ENCODE measurements around the gene SHB.
"Not testable (repeated sequence)": the region's sequence is repeated elsewhere in the genome, so short reads cannot be mapped to it uniquely, and the experiment has no call there.

The SHB gene

DNA sequence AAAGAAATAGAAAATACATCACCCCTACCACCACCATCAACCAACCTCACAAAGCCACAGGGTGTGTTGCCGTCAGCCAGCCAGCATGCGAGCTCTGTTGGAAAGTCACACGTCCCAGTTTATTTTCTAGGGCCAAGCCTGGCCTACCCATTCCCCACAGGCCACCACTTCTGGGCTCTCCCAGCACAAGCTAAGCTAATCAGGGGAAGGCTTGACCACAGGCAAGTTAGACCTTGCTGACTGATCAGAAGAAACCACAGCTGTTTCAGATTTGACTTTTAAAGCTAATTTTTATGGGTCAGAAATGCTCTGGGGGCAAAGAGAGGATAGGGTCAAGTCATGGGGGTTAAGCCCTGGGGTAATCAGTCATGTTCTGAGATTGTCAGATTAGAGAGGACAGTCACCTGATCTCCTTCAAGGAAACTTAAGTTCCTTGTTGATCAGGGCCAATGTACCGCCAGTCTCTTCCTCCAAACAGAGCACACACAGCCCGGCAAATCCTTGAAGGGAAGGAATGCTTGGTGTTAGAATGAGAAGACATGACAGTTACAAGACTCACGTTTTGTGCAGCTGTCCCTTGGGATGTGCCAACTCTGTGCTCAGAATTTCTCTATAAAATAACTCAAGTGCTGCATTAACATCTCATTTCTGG, 7.6 kb downstream of the SHB start:
- DNase-seq, result no peak

DNA sequence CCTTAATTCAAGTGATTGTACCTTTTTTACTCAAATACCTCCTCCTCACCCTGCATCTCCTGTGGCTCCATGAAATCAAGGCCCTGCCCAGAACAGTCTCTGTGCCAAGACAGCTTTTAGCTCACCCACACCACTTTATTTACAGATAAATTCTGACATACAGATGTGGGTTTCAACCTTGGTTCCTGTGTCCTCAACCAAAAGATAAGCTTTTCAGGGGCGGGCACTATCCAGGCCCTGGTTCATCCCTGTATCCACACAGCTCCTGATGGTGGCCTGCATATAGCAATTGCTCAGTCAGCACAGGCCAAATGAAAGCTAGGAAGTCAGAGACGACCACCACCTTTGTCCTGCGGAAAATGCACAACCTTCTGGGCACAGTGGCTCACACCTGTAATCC, 8.3 kb downstream of the SHB start:
- DNase-seq, result no peak

DNA sequence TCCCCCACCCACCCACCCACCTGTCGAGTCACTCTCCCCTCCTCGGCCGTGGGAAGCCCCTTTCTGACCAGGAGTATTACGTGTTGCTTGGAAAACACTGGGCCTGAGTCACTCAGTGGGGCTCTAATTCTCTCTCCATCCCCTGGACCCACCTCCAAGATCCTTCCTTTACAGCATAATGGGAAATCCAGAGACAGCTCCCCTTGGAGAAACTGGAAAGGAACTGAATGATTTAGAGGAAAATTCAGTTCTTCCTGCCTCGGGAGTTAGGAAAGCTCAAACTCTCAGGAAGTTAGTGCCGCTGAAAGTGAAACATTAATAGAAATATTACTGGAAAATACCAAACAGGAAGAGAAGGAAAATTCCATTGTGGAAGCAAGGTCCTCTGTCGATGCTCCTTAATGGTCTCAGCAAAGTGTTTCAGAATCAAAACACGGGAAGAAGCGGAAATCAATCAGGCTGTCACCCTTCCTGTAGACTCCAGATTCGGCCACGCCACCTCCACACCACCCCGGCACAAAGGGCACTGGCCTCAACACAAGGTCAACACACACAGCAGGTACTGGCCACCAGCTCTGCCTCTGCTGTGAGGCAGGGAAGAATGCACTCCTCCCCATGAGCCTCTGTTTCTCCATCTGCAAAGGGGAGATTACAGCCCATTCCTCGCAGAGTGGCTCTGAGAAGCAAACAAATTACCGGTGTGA, 9.6 kb downstream of the SHB start:
- no peak for DNase-seq

DNA sequence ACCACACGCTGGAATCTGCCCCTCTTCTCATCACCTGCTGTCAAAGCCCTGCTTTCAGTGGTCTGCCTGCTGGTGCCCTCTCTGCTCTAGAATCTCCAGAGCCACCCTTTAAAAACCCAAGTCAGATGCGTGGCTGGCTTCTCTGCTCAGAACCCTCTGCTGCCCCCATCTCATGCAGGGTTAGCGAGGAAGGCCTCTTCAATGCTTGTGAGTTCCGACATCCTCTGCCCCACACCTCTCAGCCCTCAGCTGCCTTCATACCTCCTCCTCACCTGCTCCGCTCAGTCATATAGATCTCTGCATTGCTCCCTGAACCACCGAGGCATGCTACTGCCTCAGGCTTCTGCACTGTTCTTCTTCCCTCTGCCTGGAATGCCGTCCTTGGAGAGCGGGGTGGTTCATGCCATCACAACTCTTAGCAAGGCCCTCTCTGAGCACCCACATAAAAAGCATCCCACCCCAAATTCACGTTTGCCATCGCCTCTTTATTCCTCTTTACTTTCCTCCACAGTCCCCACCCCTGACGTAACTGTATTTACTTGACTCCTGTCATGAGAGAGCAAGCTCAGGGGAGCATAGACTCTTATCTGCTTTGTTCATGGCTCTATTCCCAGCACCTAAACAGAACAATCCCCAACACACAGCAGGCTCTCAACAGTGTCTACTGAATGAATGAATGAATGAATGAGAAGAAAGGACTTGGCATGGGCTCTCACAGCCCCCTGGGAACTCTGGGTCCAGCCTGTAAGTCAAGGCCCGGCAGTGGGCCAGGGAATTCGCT, 10.4 kb downstream of the SHB start:
- DNase-seq, result no peak

GRCh38 chr9:38057416-38058195, 11.4 kb downstream of the SHB start:
- no peak for DNase-seq

DNA sequence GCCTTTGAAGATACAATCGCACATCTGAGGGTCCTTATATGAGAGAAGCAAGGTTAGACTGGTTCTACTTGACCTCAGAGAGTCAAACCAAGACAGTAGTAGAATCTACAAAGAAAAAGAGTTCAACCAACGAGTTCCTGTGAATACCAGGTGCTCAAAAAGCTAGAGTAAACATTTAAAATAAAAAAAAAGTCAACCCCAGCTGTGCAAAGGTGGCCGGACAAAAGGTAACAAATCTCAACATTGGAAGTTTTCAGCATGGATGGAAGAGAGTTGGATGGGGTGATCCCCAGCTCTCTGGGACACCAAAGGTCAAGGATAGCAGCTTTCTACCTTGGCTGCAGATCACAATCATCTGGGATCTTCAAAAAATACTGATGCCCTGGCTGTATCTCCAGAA, 14.4 kb downstream of the SHB start:
- DNase-seq, result no peak

DNA sequence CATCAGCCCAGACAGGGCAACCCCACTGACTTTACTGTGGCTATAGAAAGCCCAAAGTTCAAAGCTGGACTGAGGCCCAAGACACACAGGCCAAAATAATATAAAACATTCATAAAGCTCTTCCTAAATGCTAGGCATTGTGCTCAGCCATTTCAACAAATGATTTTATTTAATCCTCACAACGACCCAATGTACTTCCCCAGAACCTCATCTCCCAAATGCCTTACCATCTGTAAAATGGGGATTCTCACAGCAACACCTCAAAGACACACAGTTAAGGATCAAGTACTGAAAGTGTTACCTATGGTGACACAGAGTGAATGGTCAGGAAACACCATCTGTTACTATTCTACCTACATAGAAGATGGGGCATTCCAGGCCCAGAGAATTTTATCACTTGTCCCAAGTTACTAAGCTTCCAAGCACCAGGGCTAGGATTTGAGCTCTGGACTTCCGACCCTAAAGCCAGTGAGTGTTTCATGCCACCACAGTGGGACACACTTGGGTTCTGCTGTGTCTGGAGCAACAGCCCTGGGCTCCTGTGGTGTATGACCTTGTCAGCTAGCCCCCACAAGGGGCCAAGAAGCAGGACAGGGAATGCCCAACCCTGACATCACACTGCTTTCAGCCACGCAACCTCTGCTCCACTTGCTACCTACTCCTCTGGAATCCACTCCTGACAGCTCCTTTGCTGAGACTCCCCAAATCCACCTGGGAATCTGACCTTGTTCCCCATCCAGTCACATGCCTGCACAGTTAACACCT, 15.1 kb downstream of the SHB start:
- DNase-seq, result no peak

DNA sequence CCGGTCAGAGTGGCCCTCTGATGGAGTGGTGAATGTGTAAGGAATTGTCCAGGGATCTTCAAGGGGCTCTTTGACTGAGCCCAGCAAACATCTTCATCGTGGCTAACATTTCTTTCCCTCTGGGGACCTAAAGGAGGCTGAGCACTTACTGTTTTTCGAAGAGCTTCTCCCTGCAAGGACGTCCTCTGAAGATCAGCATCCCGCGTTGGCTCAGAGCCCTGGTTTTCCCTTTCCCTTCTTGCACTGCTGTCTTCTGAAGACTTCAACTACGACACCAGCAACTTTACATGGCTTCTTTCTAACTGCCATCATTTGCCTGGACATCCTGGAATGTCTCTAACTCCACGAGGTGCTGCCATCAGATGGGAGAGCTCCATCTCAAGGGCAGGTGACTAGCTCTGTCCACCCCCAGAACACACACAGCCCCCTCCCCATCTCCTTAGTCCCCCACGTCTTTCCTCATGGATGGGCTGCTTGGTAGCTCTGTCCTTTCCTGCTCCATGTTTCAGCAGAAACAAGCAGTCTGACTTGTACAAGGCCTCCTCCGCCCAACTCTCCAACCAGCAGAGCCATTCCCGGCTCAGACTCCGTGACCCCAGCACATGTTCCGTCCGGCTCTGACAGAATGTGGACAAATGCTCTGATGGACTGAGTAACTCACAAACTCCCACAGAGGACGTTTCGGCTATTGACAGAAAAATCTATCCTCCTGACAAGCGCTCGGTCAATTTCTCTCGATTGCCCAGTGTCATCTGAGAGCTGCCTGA, 17.1 kb downstream of the SHB start:
- DNase-seq, result no peak

GRCh38 chr9:38048316-38048969, 20.6 kb downstream of the SHB start:
- DNase-seq, result no peak

DNA sequence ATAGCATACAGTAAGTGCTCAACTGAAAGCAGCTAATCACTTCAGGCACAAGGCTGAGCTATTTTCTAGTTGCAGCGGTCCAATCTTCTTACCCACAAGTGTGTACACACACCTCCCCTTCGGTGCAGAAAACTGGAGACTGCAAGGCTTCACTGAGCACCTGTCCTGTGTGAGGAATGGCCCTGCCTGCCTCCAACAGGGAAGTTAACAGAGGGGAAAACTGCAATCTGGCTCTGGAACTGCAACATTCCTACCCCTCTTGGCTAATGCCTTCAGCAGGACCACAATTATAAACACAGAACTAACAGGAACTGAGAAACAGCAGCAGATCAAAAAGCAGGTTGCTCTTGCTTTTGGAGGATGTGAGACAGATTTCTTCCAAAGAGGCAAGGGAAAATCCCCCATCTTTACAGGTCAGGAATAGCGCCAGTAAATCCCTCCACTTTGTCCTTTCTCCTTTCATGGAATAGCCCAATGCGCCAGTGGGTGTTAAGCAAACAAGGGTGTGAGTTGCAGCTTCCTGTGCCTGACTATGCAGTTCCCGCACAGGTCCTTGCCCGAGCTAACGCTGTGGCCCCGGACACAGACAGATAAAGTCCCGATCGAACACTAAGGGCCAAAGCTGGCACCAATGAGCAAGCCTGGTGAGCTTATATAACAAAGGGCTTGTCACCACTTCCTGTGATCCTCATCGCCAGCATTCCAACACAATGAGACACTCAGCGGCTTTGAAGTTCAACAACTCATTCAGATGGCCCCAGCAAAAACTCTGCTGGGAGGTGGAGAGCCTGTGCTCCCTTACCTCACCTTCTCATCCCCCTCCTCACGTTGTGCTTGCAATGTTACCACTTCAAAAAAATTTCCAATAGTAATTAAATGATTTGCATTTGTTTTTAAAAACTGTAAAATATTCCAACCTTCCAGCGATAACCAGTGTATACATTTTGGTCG, 21.5 kb downstream of the SHB start:
- DNase-seq, result no peak

DNA sequence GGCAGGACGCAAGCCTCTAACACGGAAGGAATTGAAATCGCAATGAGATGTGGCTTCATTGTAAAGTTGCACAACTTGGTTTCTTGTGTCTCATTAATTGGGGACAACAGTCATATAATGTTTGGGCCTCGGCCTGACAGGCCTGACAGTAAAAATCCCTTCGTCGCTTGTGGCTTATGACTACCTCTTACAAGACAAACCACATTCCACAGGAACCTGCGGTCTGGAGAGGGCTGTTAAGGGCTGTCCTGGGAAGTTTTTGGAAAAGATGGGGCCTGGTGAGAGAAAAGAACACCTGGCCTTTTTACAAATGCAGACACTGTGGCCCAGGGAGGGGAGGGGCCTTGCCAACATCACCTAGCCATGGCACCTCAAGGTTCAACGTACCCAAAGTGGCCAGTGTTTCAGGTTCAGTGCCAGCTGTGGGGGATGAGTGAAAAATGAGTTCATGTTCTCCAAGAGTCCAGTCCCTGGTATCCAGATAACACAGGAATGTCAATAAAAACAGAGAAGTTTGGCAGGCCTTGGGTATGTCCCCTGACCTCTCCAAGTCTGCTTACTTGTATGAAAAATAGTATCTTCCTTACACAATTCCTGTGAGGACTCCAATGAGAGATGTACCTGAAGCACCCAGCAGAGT, 22.2 kb downstream of the SHB start:
- no peak for DNase-seq

DNA sequence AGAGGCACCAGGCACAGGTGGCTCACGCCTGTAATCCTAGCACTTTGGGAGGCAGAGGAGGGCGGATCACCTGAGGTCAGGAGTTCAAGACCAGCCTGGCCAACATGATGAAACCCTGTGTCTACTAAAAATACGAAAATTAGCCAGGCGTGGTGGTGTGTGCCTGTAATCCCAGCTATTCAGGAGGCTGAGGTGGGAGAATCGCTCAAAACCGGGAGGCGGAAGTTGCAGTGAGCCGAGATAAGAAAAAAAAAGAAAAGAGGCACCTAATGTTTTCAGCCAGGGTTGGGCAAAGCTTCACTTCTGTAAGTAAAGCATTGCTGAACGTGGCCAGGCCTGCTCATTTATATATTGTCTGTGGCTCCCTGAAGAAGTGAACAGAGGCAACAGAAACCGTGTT, 23.1 kb downstream of the SHB start:
- not testable (repeated sequence) for DNase-seq

DNA sequence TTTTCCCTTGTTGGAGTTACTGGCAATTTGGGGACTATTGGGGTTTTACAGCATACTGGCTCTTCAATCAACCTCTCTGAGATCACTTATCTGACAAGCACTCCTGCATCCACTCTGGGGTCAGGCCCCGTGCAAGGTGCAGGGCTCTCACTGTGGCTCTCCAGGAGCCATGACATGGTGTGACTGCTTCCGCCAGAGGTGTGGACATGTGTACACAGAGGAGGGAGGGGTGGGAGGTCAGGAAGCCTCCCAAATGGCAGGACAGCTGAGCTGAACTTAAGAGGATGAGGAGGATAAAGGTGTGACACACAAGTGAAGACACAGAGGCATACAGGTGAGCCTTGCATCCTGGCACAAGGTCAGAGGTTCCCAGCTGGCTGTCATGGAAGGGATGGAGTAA, 24.3 kb downstream of the SHB start:
- DNase-seq, result no peak

DNA sequence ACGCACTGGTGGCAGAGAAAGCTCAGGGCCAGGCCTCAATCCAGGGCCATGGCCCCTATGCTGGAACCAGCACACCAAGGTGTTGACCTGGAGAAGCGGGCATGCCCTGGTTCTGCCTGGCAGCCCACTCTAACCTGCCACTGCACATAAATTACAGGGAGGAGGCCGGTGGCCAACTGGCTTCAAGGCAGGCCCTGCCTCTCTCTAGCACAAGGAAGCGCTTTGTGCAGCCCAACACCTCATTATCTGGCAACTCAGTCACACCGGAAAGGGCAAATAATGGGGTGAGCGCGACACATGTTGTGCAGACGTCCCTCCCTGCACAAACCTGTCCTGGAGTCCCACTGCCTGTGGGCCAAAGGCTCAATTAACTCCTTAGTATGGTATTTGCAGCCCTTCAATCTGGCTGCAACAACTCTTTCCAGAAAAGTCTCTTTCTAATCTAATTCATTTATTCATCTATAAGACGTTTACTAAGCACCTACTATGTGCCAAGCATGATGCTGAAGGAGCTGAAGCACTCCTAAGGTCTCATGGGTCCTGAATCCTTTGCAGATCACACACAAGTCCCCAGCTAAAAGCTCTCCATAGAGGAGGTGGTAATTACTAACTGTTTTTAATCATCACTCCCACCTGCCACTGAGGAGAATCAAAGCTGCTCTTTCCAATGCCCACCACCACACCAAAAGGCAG, 24.9 kb downstream of the SHB start:
- no peak for DNase-seq

DNA sequence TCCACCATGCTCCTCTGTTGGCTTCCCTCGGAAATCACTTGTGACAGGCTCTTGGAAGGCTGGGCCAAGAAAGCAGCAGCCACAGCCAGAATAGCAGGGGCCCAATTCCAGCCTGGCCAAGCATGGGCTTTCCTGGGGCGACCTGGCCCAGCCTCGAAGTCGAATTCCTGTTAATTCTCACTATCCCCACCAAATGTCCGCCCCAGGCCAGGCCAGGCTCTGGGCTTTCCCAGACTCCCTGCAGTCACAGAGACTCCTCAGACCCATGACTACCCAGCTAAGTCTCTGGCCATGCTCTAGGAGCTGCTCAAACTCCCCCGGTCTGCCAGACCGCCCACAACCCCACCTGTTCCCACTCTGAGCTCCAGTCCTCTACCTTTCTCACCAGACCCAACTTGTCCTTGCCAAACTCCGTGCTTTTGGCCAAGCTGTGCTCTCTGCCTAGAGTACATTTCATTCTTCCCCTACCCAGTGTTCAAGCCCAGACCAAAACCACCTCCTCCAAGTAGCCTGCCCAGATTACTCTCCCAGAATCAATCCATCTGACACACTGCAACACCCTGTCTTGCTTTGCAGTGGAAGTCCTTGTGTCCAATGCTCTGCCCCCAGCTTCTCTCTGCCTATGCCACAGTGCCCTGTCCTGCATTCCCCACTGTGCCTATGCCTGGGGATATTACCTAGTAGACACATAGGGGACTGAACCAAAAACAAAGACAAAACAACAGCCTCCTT, 26.2 kb downstream of the SHB start:
- DNase-seq, result no peak

GRCh38 chr9:38041564-38042243, 27.3 kb downstream of the SHB start:
- no peak for DNase-seq

DNA sequence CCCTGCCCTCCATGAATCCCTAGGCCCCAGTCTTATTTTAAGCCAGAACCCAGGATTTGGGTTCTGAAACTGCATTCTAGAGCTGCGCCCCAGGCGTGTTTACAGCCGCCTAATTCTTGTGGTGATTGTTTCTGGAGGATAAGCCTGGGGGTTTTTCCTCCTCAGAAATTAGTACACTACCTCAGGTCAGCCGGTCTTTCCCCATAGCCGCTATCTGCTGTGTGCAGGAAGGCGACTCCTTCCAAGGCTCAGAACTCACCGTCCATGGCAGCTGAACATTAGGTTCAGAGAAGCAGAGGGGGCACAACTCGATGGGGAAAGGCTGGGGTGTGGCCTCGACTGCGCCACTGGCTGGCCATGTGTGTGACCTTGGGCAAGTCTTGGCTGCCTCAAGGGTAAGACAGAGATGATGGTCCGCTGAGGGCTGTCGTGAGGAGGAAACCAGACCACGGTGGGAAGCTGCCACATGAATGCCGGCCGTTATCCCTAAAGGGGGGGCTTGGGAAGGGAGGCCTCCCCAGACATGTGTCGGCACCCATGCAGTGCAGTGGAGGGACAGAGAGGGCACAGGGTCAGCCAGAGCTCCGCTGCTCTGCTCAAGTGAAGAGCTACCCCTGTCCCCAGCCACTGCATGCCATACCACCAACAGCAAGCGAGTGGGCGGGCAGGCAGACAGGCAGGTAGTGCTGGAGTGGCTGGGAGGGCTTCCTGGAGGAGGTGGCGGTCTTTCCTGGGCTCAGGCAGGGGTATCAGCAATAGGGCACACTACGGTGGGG, 28.9 kb downstream of the SHB start:
- DNase-seq, result no peak

Data from NCI-H1930 (cell line).